Panc1 (cell line): Measurements from ENCODE around the gene PDS5B. TPM values are rescaled to one million over a fixed set of nuclear protein-coding genes. Genes with fewer than 3 reads are reported as not detected.

Source experiments
- ATAC-seq: fragments of 200-7000 bp; cut with Tn5 transposase; 2 replicates; pipeline ENCODE4 v1.9.1; 2020; ENCODE audit warnings: mild to moderate bottlenecking, moderate library complexity
- BruUV-seq: library from RNA; stranded (reverse); fragments of 400-500 nt; replicated peaks from 2 replicates; lab custom pipeline; 2021; lab: Mats Ljungman, UMichigan
- CTCF ChIA-PET: fragments of 300-600 bp; sonication (Branson Sonifier 250); formaldehyde crosslinking; loops from one replicate; lab custom pipeline; 2022; ENCODE audit warnings: antibody characterized with exemption; lab: Charles Lee
- POLR2A ChIA-PET: fragments of 300-600 bp; sonication (Branson Sonifier 250); formaldehyde crosslinking; loops from one replicate; lab custom pipeline; 2022; ENCODE audit warnings: antibody characterized with exemption; lab: Charles Lee
- DNase-seq: peaks from one replicate; pipeline ENCODE4 v3.0.0-alpha.2; 2010; ENCODE audit warnings: low read depth, low spot score
- H3K27ac ChIP-seq: 2 replicates; pipeline ENCODE4 v1.5.1; 2011; ENCODE audit warnings: mild to moderate bottlenecking, low read length, inconsistent platforms
- H3K27me3 ChIP-seq: fragments of 200-500 bp; sonication (Bioruptor generic); 2 replicates; pipeline ENCODE4 v1.6.0; 2014; ENCODE audit warnings: low read length, inconsistent platforms; ENCODE audit not compliant: control insufficient read depth, insufficient read depth
- H3K36me3 ChIP-seq: fragments of 200-500 bp; sonication (Bioruptor generic); 2 replicates; pipeline ENCODE4 v1.5.1; 2014; ENCODE audit warnings: inconsistent platforms, mild to moderate bottlenecking, low read length, moderate library complexity; ENCODE audit not compliant: control insufficient read depth, insufficient read depth
- H3K4me1 ChIP-seq: 2 replicates; pipeline ENCODE4 v1.5.1; 2011; ENCODE audit warnings: inconsistent platforms, mild to moderate bottlenecking, low read length, moderate library complexity; ENCODE audit not compliant: control insufficient read depth, insufficient read depth
- H3K4me3 ChIP-seq, 2 experiments: 2 replicates each; pipeline ENCODE4 v1.5.1; 2011 to 2012; ENCODE audit warnings: low read depth in 2 of 2, low read length in 2 of 2, mild to moderate bottlenecking in 2 of 2, inconsistent platforms in 1 of 2, moderate library complexity in 1 of 2
- H3K9me3 ChIP-seq: fragments of 200-500 bp; sonication (Bioruptor generic); 2 replicates; pipeline ENCODE4 v1.5.1; 2014; ENCODE audit warnings: low read depth, mild to moderate bottlenecking, inconsistent platforms, low read length, moderate library complexity; ENCODE audit not compliant: control insufficient read depth, insufficient read depth
- CTCF ChIP-seq: fragments of 450-650 bp; IDR thresholded peaks from 2 replicates; pipeline ENCODE4 v1.5.1; 2017; ENCODE audit warnings: mild to moderate bottlenecking
- POLR2AphosphoS5 ChIP-seq: IDR thresholded peaks from 2 replicates; pipeline ENCODE4 v1.6.1; 2012; ENCODE audit warnings: mild to moderate bottlenecking, low read depth, low read length, moderate library complexity
- REST ChIP-seq, 2 experiments: IDR thresholded peaks; 2 replicates each; pipeline ENCODE4 v1.6.1; 2011 to 2012; ENCODE audit warnings: low read depth in 2 of 2, control low read depth in 1 of 2, low read length in 1 of 2, mild to moderate bottlenecking in 1 of 2, moderate library complexity in 1 of 2; ENCODE audit not compliant: insufficient read depth in 1 of 2
- SIN3A ChIP-seq: IDR thresholded peaks from 2 replicates; pipeline ENCODE4 v1.6.1; 2012; ENCODE audit warnings: low read depth, mild to moderate bottlenecking, low read length, moderate library complexity, borderline replicate concordance; ENCODE audit not compliant: insufficient read depth
- TCF7L2 ChIP-seq: IDR thresholded peaks from 2 replicates; pipeline ENCODE4 v1.6.1; 2011; ENCODE audit warnings: mild to moderate bottlenecking, low read depth, low read length, inconsistent platforms
- in situ Hi-C: cut with HindIII; loops from 2 replicates; pipeline ENCODE4 v1.10.0; 2016; ENCODE audit warnings: low sequenced_read_pairs, low pct_unique_long_range_greater_than_20kb
- intact Hi-C: fragments of 100-400 bp; cut with micrococcal nuclease; formaldehyde crosslinking; loops from one replicate; pipeline ENCODE4 v1.10.0; 2022; ENCODE audit not compliant: unreplicated experiment
- total RNA-seq: library from RNA; stranded (reverse); gene quantifications from one replicate; pipeline ENCODE4 v1.2.1, GENCODE V29; 2021; ENCODE audit not compliant: unreplicated experiment

Gene PDS5B
- total RNA-seq, 1 experiment from 2014 or later: 33.9 TPM

- TF ChIP-seq TCF7L2: no peak
- TF ChIP-seq REST (IDR thresholded peaks at IDR 0.05; ENCODE audit: insufficient read depth in 1 of 2, low read depth in 2 of 2, low read length in 1 of 2): no peak
- no peak for TF ChIP-seq POLR2AphosphoS5
- TF ChIP-seq SIN3A: no peak
- TF ChIP-seq CTCF: no peak
- in situ Hi-C loops (no loop called here), intact Hi-C loops (no loop called here)
- no peak overlapping the region for H3K27ac ChIP-seq
- H3K36me3 ChIP-seq: no peaks in the 10 kb centered on the region; the same call in 1 of the 2 replicates
- no peak for DNase-seq
- no peak overlapping the region for H3K4me3 ChIP-seq
- ChIA-PET POLR2A (no interaction called here), CTCF (no interaction called here)
- no peaks in the 10 kb centered on the region for H3K27me3 ChIP-seq
- no TSS peak for BruUV-seq
- ATAC-seq: no peak
- H3K9me3 ChIP-seq: no peaks in the 10 kb centered on the region
- H3K4me1 ChIP-seq: no peaks in the 10 kb centered on the region
These were observed 73.5 kb downstream of the PDS5B start for GRCh38 chr13:32659736-32660135.

- no peak for TF ChIP-seq REST (IDR thresholded peaks at IDR 0.05; ENCODE audit: insufficient read depth in 1 of 2, low read depth in 2 of 2, low read length in 1 of 2)
- no peak for TF ChIP-seq CTCF
- TF ChIP-seq TCF7L2: no peak
- TF ChIP-seq SIN3A: no peak
- no peak for TF ChIP-seq POLR2AphosphoS5
- no peaks in the 10 kb centered on the region for H3K4me1 ChIP-seq
- no TSS peak for BruUV-seq
- no peak overlapping the region for H3K4me3 ChIP-seq
- H3K27me3 ChIP-seq: no peaks in the 10 kb centered on the region
- intact Hi-C loops: no loop called here
- ATAC-seq (no peak), DNase-seq (no peak)
- no peak overlapping the region for H3K27ac ChIP-seq
- POLR2A ChIA-PET: no interaction called here
- no peaks in the 10 kb centered on the region; the same call in 1 of the 2 replicates for H3K36me3 ChIP-seq
- CTCF ChIA-PET: no interaction called here
- in situ Hi-C loops: no loop called here
- H3K9me3 ChIP-seq: no peaks in the 10 kb centered on the region
These were observed 74.0 kb downstream of the PDS5B start for GRCh38 chr13:32660227-32660626.
